Measurements from ENCODE around the gene KAT6B.

The KAT6B gene

GRCh38 chr10:74822101-74822500, 4.3 kb upstream of the KAT6B start:
- DNase-seq: no peak
- Histone ChIP-seq H3K4me1 (peaks cover 23% of the 10 kb centered on the region), H3K4me3 (ENCODE audit: low read depth, low read length) (no peak overlapping the region), H3K27me3 (no peaks in the 10 kb centered on the region), H3K9me3 (peaks cover 3% of the 10 kb centered on the region; the same call in 1 of the 2 replicates), H3K36me3 (no peaks in the 10 kb centered on the region)
- TF ChIP-seq, protein P1, sequence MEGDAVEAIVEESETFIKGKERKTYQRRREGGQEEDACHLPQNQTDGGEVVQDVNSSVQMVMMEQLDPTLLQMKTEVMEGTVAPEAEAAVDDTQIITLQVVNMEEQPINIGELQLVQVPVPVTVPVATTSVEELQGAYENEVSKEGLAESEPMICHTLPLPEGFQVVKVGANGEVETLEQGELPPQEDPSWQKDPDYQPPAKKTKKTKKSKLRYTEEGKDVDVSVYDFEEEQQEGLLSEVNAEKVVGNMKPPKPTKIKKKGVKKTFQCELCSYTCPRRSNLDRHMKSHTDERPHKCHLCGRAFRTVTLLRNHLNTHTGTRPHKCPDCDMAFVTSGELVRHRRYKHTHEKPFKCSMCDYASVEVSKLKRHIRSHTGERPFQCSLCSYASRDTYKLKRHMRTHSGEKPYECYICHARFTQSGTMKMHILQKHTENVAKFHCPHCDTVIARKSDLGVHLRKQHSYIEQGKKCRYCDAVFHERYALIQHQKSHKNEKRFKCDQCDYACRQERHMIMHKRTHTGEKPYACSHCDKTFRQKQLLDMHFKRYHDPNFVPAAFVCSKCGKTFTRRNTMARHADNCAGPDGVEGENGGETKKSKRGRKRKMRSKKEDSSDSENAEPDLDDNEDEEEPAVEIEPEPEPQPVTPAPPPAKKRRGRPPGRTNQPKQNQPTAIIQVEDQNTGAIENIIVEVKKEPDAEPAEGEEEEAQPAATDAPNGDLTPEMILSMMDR (IDR thresholded peaks at IDR 0.05; ENCODE audit: low read depth, low read length): no peak

DNA sequence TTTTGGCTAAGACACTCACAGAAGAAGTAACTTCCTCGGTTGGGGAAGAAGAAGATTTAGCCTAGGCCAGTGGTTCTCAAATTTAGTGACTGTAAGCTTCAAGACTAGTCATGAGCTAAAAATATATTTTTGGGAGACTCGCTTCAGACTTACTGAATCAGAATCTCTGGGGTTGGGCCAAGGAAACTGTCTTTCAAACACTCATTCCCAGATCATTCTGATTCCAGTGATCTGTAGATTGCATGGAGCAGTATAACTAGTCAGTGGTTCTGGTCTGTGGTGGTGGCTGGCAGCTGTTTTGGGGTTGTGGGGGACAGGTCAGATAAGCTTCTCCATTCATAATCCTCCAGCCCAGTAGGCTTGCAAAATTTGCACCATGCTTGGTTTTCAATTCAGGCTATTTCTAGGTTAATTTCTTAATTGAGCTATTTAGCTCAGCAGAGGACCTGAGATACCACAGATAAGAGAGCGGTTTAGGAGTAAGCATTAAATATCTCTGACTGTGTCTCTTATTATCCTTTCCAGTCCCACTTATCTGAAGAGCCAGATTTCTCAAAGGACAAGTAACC, 3.8 kb upstream of the KAT6B start:
- DNase-seq: no peak
- Histone ChIP-seq H3K4me1 (peaks cover 23% of the 10 kb centered on the region), H3K9me3 (no peaks in the 10 kb centered on the region), H3K36me3 (no peaks in the 10 kb centered on the region), H3K4me3 (ENCODE audit: low read depth, low read length) (no peak overlapping the region), H3K27me3 (no peaks in the 10 kb centered on the region)
- TF ChIP-seq, protein P1 (IDR thresholded peaks at IDR 0.05; ENCODE audit: low read depth, low read length): no peak

DNA sequence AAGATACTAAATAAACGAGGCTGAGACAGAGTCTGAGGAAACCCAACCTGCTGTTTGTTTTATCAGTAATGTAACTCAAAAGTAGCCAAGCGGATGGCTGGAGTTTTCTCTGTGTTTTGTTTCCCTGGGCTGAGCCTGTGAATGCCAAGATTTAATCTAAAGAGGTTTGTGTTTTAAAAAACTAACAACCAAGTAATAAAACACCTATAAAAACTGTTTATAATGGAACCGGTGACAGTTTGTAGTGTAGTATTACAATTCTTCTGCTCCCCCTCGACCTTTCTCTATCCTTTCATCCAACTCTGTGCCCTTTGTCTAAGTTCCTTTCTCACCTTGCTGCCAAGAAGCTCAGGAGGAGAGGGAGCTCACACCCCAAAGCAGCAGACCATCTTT, 2.6 kb upstream of the KAT6B start:
- H3K27me3 ChIP-seq: no peaks in the 10 kb centered on the region
- TF ChIP-seq, protein P1 (IDR thresholded peaks at IDR 0.05; ENCODE audit: low read depth, low read length): no peak
- DNase-seq: no peak
- H3K9me3 ChIP-seq: no peaks in the 10 kb centered on the region
- H3K4me3 ChIP-seq (ENCODE audit: low read depth, low read length): peak overlapping the region; percentile 82; the same call in 1 of the 2 replicates
- H3K36me3 ChIP-seq: no peaks in the 10 kb centered on the region
- peaks cover 23% of the 10 kb centered on the region for H3K4me1 ChIP-seq

DNA sequence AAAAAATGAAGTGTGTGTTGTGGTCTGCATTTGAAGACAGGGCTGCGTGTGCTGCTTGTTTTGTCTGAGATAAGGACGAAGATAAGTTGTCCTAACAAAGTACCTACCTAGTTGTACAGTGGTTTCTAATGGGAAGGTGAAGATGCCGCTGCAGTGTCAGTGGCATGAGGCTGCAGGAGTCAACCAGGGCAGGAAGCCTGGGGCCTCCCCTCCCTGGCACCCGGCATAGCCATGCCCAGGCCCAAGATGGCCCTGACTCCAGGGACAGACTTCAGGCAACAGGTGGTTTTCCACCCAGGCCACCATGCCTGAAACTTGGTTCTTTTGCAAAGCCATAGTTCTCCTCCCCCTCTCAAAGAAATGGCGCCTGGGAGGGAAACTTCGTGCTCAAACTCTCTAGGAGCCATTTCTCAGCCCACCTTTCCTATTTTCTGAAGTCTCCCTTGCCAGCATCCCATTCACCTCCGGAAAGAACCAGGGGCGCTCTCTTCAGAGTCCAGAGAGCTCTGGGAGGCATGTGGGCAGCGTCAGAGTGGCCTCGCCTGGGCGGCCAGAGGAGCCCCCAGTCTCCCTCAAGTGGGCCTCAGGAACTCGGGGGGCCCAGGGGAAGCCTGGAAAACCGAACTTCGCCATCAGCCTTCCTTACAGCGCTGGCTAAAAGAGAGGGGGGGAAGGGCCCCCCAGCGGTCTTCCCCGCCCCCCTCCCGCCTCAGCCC, 2.1 kb upstream of the KAT6B start:
- Histone ChIP-seq H3K9me3 (no peaks in the 10 kb centered on the region), H3K4me1 (peaks cover 23% of the 10 kb centered on the region), H3K27me3 (no peaks in the 10 kb centered on the region), H3K36me3 (no peaks in the 10 kb centered on the region), H3K4me3 (ENCODE audit: low read depth, low read length) (peak overlapping the region; percentile 82)
- TF ChIP-seq, protein P1 (IDR thresholded peaks at IDR 0.05; ENCODE audit: low read depth, low read length): no peak
- DNase-seq: no peak

DNA sequence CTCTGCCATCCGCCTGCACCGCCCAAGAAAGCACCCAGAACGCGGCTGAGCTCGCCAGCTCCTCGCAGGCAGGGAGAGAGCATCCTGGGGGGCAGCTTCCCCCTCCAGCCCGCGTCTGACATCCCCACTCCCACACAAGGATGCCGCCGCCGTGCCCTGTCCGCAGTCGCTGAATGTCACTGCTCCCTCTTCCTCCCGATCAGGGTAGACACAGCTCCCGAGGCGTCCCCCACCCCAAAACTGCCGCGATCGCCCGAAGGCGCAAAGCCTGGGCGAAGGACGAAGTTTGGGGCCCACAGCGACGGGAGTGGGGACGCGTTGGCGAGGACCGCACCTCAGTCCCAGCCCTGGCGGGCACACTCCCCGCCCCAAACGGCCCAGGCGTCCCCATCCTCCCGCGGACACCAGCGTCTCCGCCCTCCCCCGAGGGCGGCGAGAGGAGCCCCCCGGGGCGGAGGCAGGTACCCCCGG, 1.5 kb upstream of the KAT6B start:
- Histone ChIP-seq H3K4me3 (ENCODE audit: low read depth, low read length) (peak overlapping the region; percentile 82), H3K27me3 (no peaks in the 10 kb centered on the region), H3K36me3 (no peaks in the 10 kb centered on the region), H3K4me1 (peaks cover 23% of the 10 kb centered on the region), H3K9me3 (no peaks in the 10 kb centered on the region)
- peak; percentile 44 for DNase-seq
- TF ChIP-seq, protein P1 (IDR thresholded peaks at IDR 0.05; ENCODE audit: low read depth, low read length): no peak

Measured in BE2C (cell line).